A673 (cell line): ENCODE results near the gene CSNK1G2.

Experiments used
- CTCF ChIP-seq: fragments of 300-800, 200-600 bp; sonication (generic); conservative IDR thresholded peaks from 2 replicates; pipeline ENCODE4 v1.5.1; 2017; ENCODE audit warnings: low read depth, mild to moderate bottlenecking, antibody characterized with exemption, low read length, moderate library complexity, mixed read lengths
- EZH2 ChIP-seq: fragments of 200-600 bp; sonication (generic); IDR thresholded peaks from 2 replicates; pipeline ENCODE4 v1.6.1; 2017; ENCODE audit warnings: borderline replicate concordance, low read depth, mild to moderate bottlenecking, mixed read lengths, antibody characterized with exemption, low read length; ENCODE audit not compliant: poor library complexity, severe bottlenecking

GRCh38 chr19:1938071-1938470 lies 2.9 kb upstream of the CSNK1G2 start:
- TF ChIP-seq CTCF (no peak), EZH2 (no peak)
